ENCODE measurements around the gene RASSF10.

Gene RASSF10

DNA sequence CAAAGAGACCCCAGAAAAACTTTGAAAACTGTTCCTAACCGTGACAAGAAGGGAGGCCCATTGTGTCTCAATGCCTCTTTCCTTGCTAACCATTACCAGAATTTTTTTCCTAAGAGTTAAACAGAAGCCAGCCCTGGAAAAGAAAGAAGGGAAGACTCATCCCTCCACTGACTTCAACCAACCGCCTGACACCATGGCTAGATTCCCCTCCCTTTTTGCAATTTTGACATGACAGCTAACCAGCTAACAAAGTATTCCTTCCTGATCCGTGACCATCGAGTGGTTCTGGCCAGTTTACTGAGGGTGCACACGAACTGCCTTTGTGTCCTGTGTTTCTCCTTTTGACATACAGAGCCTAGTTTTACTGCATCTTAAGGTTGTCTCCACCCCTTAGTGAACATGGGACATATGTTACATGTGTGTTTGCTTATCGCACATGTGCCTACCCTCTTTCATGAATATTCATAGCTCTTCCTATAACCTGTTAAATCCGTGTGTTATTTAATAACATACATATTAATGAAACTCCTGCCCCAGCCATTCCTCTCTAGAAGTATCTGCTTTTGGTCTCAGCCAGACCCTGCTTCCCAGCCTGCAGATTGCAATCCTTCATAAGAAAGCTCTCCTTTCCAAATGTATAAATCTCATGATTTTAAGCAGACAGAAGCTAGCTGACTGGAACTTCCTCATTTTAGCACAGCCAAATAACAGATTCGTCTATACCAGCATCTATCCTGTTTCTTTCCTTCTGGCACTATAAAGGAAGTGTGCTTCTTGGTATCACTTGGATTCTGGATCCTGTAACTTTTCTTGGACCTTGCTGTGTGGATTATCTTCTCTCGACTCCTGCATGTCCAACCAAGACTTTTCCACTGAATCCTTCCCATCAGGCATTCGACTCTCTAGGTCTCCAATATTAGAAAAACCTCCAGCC is 37.8 kb downstream of the RASSF10 start:
- TF ChIP-seq, protein P1, sequence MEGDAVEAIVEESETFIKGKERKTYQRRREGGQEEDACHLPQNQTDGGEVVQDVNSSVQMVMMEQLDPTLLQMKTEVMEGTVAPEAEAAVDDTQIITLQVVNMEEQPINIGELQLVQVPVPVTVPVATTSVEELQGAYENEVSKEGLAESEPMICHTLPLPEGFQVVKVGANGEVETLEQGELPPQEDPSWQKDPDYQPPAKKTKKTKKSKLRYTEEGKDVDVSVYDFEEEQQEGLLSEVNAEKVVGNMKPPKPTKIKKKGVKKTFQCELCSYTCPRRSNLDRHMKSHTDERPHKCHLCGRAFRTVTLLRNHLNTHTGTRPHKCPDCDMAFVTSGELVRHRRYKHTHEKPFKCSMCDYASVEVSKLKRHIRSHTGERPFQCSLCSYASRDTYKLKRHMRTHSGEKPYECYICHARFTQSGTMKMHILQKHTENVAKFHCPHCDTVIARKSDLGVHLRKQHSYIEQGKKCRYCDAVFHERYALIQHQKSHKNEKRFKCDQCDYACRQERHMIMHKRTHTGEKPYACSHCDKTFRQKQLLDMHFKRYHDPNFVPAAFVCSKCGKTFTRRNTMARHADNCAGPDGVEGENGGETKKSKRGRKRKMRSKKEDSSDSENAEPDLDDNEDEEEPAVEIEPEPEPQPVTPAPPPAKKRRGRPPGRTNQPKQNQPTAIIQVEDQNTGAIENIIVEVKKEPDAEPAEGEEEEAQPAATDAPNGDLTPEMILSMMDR (IDR thresholded peaks at IDR 0.05; ENCODE audit: low read depth, low read length) = no peak

DNA sequence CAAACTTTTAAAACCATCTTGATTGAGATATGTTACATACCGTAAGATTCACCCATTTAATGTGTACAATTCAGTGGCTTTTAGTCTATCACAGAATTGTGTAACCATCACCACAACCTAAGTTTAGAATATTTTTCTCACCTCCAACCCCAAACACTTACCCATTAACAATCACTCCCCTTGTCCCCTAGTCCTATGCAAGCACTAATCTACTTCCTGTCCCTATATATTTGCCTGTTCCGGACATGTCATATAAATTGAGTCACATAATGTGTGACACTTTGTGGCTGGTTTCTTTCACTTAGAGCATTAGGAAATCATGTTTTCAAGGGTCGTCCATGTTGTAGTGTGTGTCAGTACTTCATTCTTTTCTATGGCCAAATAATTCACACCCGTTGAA is 38.8 kb downstream of the RASSF10 start:
- no peak for DNase-seq (ENCODE audit: low read depth, low spot score)
- TF ChIP-seq, protein P1 (IDR thresholded peaks at IDR 0.05; ENCODE audit: low read depth, low read length) = no peak
- H3K4me3 ChIP-seq (ENCODE audit: low read depth, low read length) = no peak overlapping the region
- in situ Hi-C loops (cut with HindIII; ENCODE audit: low sequenced_read_pairs) = no loop called here

More for the DNA sequence above, 37.8 kb downstream of the RASSF10 start:
- DNase-seq (ENCODE audit: low read depth, low spot score) = no peak
- in situ Hi-C loops (cut with HindIII; ENCODE audit: low sequenced_read_pairs) = no loop called here
- no peak overlapping the region for H3K4me3 ChIP-seq (ENCODE audit: low read depth, low read length)

DNA sequence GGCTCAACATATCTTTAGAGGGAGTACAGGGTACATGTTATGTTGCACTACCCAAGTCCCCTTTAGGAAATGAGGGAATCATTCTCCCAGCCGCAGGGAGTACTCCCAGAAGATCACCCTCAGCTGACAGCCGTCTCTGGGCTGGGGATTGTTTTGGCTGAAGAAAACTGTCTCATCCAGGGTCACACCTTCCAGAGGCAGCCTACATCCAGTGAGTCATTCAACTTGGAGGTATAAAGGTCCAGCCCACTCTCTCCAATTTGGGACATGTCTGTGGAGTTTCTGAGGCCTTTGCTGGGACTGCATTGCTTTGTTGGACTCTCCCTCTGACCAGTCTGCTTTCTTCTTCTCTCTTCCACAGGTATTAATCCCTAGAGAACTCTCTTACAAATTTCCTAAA is 42.1 kb downstream of the RASSF10 start:
- TF ChIP-seq, protein P1 (IDR thresholded peaks at IDR 0.05; ENCODE audit: low read depth, low read length) = no peak
- no peak overlapping the region for H3K4me3 ChIP-seq (ENCODE audit: low read depth, low read length)
- no peak for DNase-seq (ENCODE audit: low read depth, low spot score)
- in situ Hi-C loops (cut with HindIII; ENCODE audit: low sequenced_read_pairs) = no loop called here

DNA sequence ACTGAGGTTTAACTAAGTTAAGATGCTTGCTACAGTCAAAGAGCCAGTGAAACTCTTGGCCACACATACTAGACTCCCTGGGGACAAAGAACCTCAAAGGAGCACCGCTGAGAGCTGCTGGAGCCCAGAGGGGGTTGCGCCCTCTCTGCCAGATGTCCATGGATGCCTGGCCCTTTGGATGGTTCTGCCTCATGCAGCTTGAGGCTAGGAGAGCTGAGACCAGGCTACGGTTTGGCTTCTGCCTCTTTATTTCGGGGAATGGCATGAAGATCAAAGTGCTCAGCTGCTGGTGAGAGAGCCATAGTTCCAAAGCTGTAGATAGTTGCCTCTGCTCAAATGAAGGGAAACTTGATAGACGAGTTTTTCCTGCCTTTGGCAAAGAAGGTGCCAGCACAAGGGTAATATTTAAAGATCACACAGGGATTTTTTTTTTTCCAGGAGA is 43.0 kb downstream of the RASSF10 start:
- no peak overlapping the region for H3K4me3 ChIP-seq (ENCODE audit: low read depth, low read length)
- in situ Hi-C loops (cut with HindIII; ENCODE audit: low sequenced_read_pairs) = no loop called here
- TF ChIP-seq, protein P1 (IDR thresholded peaks at IDR 0.05; ENCODE audit: low read depth, low read length) = no peak
- peak; percentile 3 for DNase-seq (ENCODE audit: low read depth, low spot score)

DNA sequence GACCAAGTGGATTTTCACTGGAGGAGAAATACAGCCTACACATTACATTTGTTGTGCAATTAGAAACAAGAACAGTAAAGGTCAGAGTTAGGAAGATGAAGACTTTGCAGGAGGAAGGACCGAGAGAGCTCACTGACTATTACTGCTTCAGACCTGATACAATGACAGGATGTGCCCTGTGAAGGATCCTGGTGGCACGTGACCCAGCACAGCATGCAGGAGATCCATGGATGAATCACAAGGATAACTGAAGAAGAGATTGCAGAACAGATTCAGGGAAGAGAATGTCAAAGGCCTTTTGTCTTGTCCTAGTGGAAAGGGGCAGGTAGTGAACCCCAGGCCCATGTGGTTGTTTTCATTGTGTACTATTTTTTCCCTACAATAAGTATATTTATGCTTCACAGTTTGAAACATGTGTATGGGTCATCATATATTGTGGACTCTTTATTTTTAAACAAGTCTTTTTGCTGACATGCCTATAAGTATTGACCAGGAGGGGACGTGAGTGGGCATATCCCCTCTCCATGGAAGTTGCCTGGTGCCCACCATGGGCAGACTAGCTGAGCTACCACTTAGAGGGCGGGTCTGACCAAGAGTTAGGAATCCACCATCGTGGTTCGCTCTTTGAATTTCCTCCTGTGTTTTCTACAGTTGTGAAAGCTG is 44.3 kb downstream of the RASSF10 start:
- peak; percentile 9 for DNase-seq (ENCODE audit: low read depth, low spot score)
- TF ChIP-seq, protein P1 (IDR thresholded peaks at IDR 0.05; ENCODE audit: low read depth, low read length) = no peak
- in situ Hi-C loops (cut with HindIII; ENCODE audit: low sequenced_read_pairs) = no loop called here
- no peak overlapping the region for H3K4me3 ChIP-seq (ENCODE audit: low read depth, low read length)

DNA sequence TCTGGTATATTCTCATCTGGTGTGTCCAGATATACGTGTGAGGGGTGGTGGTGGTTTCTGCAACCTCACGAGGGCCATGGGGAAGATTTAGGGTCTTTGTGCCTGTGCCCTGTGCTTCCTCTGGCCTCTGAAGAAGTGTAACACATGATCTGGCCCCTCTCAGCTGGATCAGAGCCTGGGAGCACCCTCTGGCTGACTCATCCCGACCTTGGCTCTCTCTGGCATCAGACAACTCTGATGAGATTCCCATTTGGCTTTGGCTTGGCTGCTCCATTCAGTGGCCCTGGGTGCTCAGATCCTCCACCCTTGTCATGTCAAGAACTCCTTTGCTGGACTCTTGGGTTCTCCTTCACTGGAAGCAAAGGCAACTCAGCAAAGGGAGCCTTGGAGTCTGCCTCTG is 45.2 kb downstream of the RASSF10 start:
- in situ Hi-C loops (cut with HindIII; ENCODE audit: low sequenced_read_pairs) = no loop called here

More for the DNA sequence above, 45.2 kb downstream of the RASSF10 start:
- DNase-seq (ENCODE audit: low read depth, low spot score) = no peak
- no peak overlapping the region for H3K4me3 ChIP-seq (ENCODE audit: low read depth, low read length)
- TF ChIP-seq, protein P1 (IDR thresholded peaks at IDR 0.05; ENCODE audit: low read depth, low read length) = no peak

All from astrocyte of the spinal cord (primary cell).